ENCODE results near the gene GLYATL1.

The GLYATL1 gene

GRCh38 chr11:58924230-58924629 is 15.1 kb upstream of the GLYATL1 start:
- H3K4me3 ChIP-seq (ENCODE audit: low read depth, low read length): no peak overlapping the region
- in situ Hi-C loops (cut with HindIII; ENCODE audit: low sequenced_read_pairs): no loop called here
- no peak for TF ChIP-seq CTCF (IDR thresholded peaks at IDR 0.05; ENCODE audit: low read depth, low read length)
- no peak for DNase-seq (ENCODE audit: low read depth, low spot score)

GRCh38 chr11:58926251-58926650 is 13.0 kb upstream of the GLYATL1 start:
- in situ Hi-C loops (cut with HindIII; ENCODE audit: low sequenced_read_pairs): no loop called here
- H3K4me3 ChIP-seq (ENCODE audit: low read depth, low read length): no peak overlapping the region
- no peak for TF ChIP-seq CTCF (IDR thresholded peaks at IDR 0.05; ENCODE audit: low read depth, low read length)
- DNase-seq (ENCODE audit: low read depth, low spot score): peak; percentile 17

GRCh38 chr11:58926695-58927094 is 12.6 kb upstream of the GLYATL1 start:
- in situ Hi-C loops (cut with HindIII; ENCODE audit: low sequenced_read_pairs): no loop called here
- TF ChIP-seq CTCF (IDR thresholded peaks at IDR 0.05; ENCODE audit: low read depth, low read length): no peak
- H3K4me3 ChIP-seq (ENCODE audit: low read depth, low read length): no peak overlapping the region
- DNase-seq (ENCODE audit: low read depth, low spot score): peak; percentile 60

GRCh38 chr11:58927393-58928106 is 11.7 kb upstream of the GLYATL1 start:
- H3K4me3 ChIP-seq (ENCODE audit: low read depth, low read length): peak overlapping the region; percentile 12
- no peak for TF ChIP-seq CTCF (IDR thresholded peaks at IDR 0.05; ENCODE audit: low read depth, low read length)
- peak; percentile 78 for DNase-seq (ENCODE audit: low read depth, low spot score)
- in situ Hi-C loops (cut with HindIII; ENCODE audit: low sequenced_read_pairs): no loop called here

GRCh38 chr11:58928107-58928499 is 11.2 kb upstream of the GLYATL1 start:
- H3K4me3 ChIP-seq (ENCODE audit: low read depth, low read length): no peak overlapping the region
- no peak for DNase-seq (ENCODE audit: low read depth, low spot score)
- TF ChIP-seq CTCF (IDR thresholded peaks at IDR 0.05; ENCODE audit: low read depth, low read length): no peak
- in situ Hi-C loops (cut with HindIII; ENCODE audit: low sequenced_read_pairs): no loop called here

GRCh38 chr11:58928691-58929090 is 10.6 kb upstream of the GLYATL1 start:
- no peak for DNase-seq (ENCODE audit: low read depth, low spot score)
- TF ChIP-seq CTCF (IDR thresholded peaks at IDR 0.05; ENCODE audit: low read depth, low read length): no peak
- no peak overlapping the region for H3K4me3 ChIP-seq (ENCODE audit: low read depth, low read length)
- in situ Hi-C loops (cut with HindIII; ENCODE audit: low sequenced_read_pairs): no loop called here
